Right hindlimb (tissue), 1 donor: ENCODE data around the gene TRIO.

Source experiments
- DNase-seq: peaks from one replicate; pipeline ENCODE4 v3.0.0-alpha.2; 2018

The TRIO gene

GRCh38 chr5:14123974-14124482 lies 19.1 kb upstream of the TRIO start:
- DNase-seq = no peak

- no peak for DNase-seq
Observed at GRCh38 chr5:14125262-14125661, 17.9 kb upstream of the TRIO start.

- no peak for DNase-seq
Observed at GRCh38 chr5:14127587-14127986, 15.6 kb upstream of the TRIO start.

- no peak for DNase-seq
Observed at GRCh38 chr5:14128079-14128478, 15.1 kb upstream of the TRIO start.

GRCh38 chr5:14129123-14129522 lies 14.0 kb upstream of the TRIO start:
- no peak for DNase-seq

- no peak for DNase-seq
Observed at GRCh38 chr5:14131855-14132503, 11.2 kb upstream of the TRIO start.

- DNase-seq = no peak
Observed at GRCh38 chr5:14133394-14133793, 9.7 kb upstream of the TRIO start.

- DNase-seq = no peak
Observed at GRCh38 chr5:14134083-14134482, 9.1 kb upstream of the TRIO start.

GRCh38 chr5:14134771-14135170 lies 8.4 kb upstream of the TRIO start:
- no peak for DNase-seq

- no peak for DNase-seq
Observed at GRCh38 chr5:14135621-14136020, 7.5 kb upstream of the TRIO start.

GRCh38 chr5:14136228-14136627 lies 6.9 kb upstream of the TRIO start:
- DNase-seq = no peak

GRCh38 chr5:14138608-14139540 lies 4.3 kb upstream of the TRIO start:
- no peak for DNase-seq

GRCh38 chr5:14141764-14142163 lies 1.4 kb upstream of the TRIO start:
- DNase-seq = no peak

- DNase-seq = no peak
Observed at GRCh38 chr5:14142202-14142826, 828 bp upstream of the TRIO start.

- no peak for DNase-seq
Observed at GRCh38 chr5:14143546-14143840, 351 bp downstream of the TRIO start.

- DNase-seq = peak; percentile 58
Observed at GRCh38 chr5:14143841-14144585, 871 bp downstream of the TRIO start.

GRCh38 chr5:14144586-14145434 lies 1.7 kb downstream of the TRIO start:
- DNase-seq = peak; percentile 76

GRCh38 chr5:14145435-14146334 lies 2.5 kb downstream of the TRIO start:
- no peak for DNase-seq

- DNase-seq = no peak
Observed at GRCh38 chr5:14146725-14147124, 3.6 kb downstream of the TRIO start.

- no peak for DNase-seq
Observed at GRCh38 chr5:14147210-14147609, 4.1 kb downstream of the TRIO start.

- DNase-seq = no peak
Observed at GRCh38 chr5:14148483-14148882, 5.3 kb downstream of the TRIO start.
